Activated T-cell treated with anti-CD3 and anti-CD28 coated beads, Interleukin-2, amount 50 U/mL, for 72 hours (primary cell): ENCODE results near the gene KRT4. TPM values are rescaled to one million over a fixed set of nuclear protein-coding genes. Genes with fewer than 3 reads are reported as not detected.
"Not testable (repeated sequence)": the region's sequence is repeated elsewhere in the genome, so short reads cannot be mapped to it uniquely, and the experiment has no call there.

Experiments used
- ATAC-seq, 2 donors: fragments of 150-1000 bp; cut with Tn5 transposase; replicated peaks in 1 of 2; 2 replicates each; pipeline ENCODE4 v1.10.0; 2021; ENCODE audit warnings: moderate library complexity in 2 of 2, mild to moderate bottlenecking in 1 of 2
- DNase-seq, 2 donors: peaks; one replicate each; pipeline ENCODE4 v3.0.0; 2021 to 2022; ENCODE audit warnings: mixed read lengths in 1 of 2
- H3K27ac Mint-ChIP-seq: one replicate; pipeline ENCODE4 v1.8.0; 2022; ENCODE audit warnings: mild to moderate bottlenecking, moderate library complexity, mixed read lengths
- H3K27me3 Mint-ChIP-seq: one replicate; pipeline ENCODE4 v1.8.0; 2022; ENCODE audit warnings: low read depth, mixed read lengths
- H3K36me3 Mint-ChIP-seq, 2 donors: one replicate each; pipeline ENCODE4 v1.8.0; 2022; ENCODE audit warnings: mixed read lengths in 2 of 2, mild to moderate bottlenecking in 1 of 2; ENCODE audit not compliant: insufficient read depth in 2 of 2
- H3K4me1 Mint-ChIP-seq: one replicate; pipeline ENCODE4 v1.8.0; 2022; ENCODE audit warnings: low read depth, mixed read lengths
- H3K4me3 Mint-ChIP-seq, 2 donors: one replicate each; pipeline ENCODE4 v1.8.0; 2022; ENCODE audit warnings: mild to moderate bottlenecking in 2 of 2, mixed read lengths in 2 of 2, moderate library complexity in 2 of 2
- H3K9me3 Mint-ChIP-seq, 2 donors: one replicate each; pipeline ENCODE4 v1.8.0; 2022; ENCODE audit warnings: mixed read lengths in 2 of 2
- total RNA-seq, 2 donors: library from RNA; stranded (reverse); gene quantifications; one replicate each; pipeline ENCODE4 v1.2.3, GENCODE V29; 2022

Gene KRT4
- total RNA-seq, 2 donors from 2014 or later: 0.10 TPM; not detected in 1

DNA sequence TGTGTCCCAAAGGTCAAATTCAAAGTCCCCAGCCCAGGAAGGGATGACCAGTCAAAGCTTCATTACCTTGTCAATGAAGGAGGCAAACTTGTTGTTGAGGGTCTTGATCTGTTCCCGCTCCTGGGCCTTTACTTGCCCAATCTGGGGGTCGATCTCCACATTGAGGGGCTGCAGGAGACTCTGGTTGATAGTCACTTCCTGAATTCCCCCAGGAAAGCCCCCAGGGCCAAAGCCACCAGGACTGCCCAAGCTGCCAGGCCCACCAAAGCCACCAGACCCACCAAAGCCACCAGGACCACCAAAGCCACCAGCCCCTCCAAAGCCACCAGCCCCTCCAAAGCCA lies 18.6 kb downstream of the KRT4 start:
- H3K4me3 Mint-ChIP-seq, H3K36me3 Mint-ChIP-seq, DNase-seq, H3K27ac Mint-ChIP-seq, ATAC-seq, H3K9me3 Mint-ChIP-seq: not testable (repeated sequence)
- Mint-ChIP-seq H3K4me1 (peaks cover 41% of the 10 kb centered on the region), H3K27me3 (peaks cover 14% of the 10 kb centered on the region)

DNA sequence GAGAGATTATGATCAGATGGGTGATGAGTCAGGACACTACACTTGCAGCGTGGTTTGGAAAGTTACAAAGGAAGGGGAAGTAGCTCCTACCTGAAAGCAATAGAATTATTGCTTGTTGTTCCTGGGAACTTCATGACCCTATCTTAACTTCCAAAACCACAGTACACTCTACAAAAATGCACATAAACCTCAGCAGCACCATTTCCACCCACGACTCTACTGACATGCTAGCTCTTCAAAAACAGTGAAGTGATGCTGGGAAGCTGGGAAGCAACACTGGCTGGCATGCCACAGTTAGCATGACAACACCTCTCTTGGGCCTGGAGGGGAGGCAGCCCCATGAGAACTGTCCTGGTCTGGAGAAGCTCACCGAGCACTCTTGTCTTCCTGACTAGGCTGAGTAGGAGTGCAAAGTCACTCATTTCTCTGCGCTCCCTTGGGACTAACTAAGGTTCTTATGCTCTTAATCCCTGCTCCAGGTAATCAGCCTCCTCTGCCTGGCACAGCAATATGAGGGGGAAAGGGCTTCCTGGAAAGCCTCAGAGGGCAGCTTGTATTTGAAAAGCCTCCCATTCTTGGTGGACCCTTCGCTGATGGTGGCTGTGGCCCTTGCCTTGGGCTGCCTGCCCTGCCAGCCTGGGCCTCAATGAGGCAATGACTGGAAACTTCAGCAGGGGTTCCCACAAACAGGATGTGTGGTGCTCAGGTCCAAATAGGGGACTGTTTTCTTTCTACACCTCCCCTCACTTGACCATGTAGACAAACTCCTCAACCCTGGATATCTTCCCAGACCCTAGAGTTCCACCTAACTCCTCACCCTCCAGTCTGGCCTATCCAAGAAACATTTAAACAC lies 19.2 kb downstream of the KRT4 start:
- H3K4me1 Mint-ChIP-seq: peaks cover 42% of the 10 kb centered on the region
- H3K4me3 Mint-ChIP-seq: no peak overlapping the region
- peaks cover 16% of the 10 kb centered on the region for H3K27me3 Mint-ChIP-seq
- no peaks in the 10 kb centered on the region for H3K9me3 Mint-ChIP-seq
- peak in 1 of 2 donors; percentile 39 for ATAC-seq
- H3K36me3 Mint-ChIP-seq: no peaks in the 10 kb centered on the region
- no peak overlapping the region for H3K27ac Mint-ChIP-seq
- DNase-seq: no peak

- H3K9me3 Mint-ChIP-seq: no peaks in the 10 kb centered on the region
- no peak overlapping the region for H3K27ac Mint-ChIP-seq
- H3K36me3 Mint-ChIP-seq: no peaks in the 10 kb centered on the region
- H3K4me1 Mint-ChIP-seq: peaks cover 42% of the 10 kb centered on the region
- H3K27me3 Mint-ChIP-seq: peaks cover 30% of the 10 kb centered on the region
- DNase-seq: no peak
- no peak for ATAC-seq
- H3K4me3 Mint-ChIP-seq: no peak overlapping the region
Observed at GRCh38 chr12:52792185-52793029, 21.5 kb downstream of the KRT4 start.

GRCh38 chr12:52791271-52792184 lies 22.4 kb downstream of the KRT4 start:
- Mint-ChIP-seq H3K36me3 (no peaks in the 10 kb centered on the region), H3K4me1 (peaks cover 42% of the 10 kb centered on the region), H3K9me3 (no peaks in the 10 kb centered on the region), H3K27me3 (peaks cover 30% of the 10 kb centered on the region), H3K27ac (no peak overlapping the region), H3K4me3 (no peak overlapping the region)
- DNase-seq: no peak
- no peak for ATAC-seq

DNA sequence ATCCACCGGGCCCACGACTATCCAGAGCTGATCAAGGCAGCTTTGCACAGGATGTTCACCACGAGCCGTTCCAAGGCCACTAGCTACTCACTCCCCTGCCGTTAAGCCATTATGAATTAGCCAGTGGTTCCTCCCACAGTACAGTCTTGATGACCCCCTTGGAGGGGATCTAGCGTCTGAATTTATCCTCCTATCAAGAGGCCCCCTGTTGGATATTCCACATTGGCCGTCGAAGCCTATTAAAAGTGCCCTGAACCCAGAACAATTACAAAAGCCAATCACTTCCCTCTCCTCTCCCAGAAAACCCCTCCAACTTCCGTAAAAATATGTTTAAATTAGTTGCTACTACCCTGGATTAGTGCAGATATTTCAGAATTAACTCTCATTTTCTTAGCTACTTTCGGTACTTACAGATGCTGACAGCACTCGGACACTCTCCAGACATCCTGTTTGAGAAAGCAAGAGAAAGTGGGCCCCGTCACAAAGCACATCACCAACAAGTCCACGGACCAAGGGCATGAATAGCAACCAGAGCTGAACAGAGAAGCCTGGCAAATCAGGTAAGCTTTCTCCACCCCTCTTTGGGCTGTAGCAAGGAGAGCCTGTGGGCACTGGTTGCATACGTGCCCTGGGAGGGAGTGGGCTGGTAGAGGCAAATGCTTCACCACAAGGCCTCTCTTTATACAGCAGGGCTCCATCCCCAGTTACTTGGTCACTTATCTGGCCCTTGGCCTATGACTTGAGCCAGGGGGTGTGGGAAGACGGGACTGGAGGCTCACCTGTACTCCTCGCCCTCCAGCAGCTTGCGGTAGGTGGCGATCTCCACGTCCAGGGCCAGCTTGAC lies 23.3 kb downstream of the KRT4 start:
- DNase-seq (no peak), ATAC-seq (no peak)
- Mint-ChIP-seq H3K27me3 (peaks cover 30% of the 10 kb centered on the region), H3K4me1 (peaks cover 42% of the 10 kb centered on the region), H3K27ac (no peak overlapping the region), H3K4me3 (no peak overlapping the region), H3K36me3 (no peaks in the 10 kb centered on the region), H3K9me3 (no peaks in the 10 kb centered on the region)

DNA sequence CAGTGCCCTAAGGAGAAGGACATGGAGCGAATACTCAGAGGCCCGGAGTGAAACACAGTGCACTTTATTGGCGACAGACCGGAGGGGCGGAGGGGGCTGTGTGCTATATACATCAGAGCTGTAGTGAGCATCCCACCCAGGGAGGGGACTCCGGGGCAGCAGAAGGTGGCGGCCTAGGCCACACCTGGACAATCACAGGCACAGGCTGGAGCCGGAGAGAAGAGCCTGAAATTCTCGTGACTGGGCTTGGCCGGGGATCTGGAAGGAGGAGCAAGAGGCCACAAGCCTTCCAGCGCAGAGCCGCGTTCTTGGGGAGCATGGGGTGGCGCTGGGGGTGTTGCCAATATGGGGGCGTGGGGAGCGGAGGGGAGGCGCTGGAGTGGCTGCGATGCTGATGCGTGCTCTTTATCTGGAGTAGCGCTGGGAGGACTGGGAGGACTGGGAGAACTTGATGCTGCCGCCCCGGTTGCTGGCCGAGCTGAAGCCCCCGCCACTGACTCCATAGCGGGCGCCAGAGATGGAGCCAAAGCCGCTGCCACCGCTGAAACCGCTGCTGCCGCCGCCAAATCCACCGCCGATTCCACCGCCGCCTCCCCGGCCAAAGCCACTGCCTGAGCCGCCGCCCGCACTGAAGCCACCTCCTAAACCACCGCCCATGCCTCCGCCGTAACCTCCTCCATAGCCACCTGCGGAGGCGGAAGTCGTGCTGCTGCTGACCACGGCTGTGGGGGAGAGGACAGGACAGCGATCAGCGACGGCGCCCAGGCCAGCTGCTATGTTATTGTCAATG lies 24.1 kb downstream of the KRT4 start:
- DNase-seq (peak in 1 of 2 donors; percentile 5), ATAC-seq (no peak)
- Mint-ChIP-seq H3K27me3 (peaks cover 30% of the 10 kb centered on the region), H3K4me1 (peaks cover 41% of the 10 kb centered on the region), H3K27ac (no peak overlapping the region), H3K9me3 (no peaks in the 10 kb centered on the region), H3K36me3 (no peaks in the 10 kb centered on the region), H3K4me3 (no peak overlapping the region)

- Mint-ChIP-seq H3K4me3 (no peak overlapping the region), H3K9me3 (no peaks in the 10 kb centered on the region)
Observed at GRCh38 chr12:52788876-52789636, 24.9 kb downstream of the KRT4 start.

GRCh38 chr12:52788192-52788875 lies 25.6 kb downstream of the KRT4 start:
- H3K4me3 Mint-ChIP-seq: no peak overlapping the region
- no peak for ATAC-seq

More at GRCh38 chr12:52788876-52789636, 24.9 kb downstream of the KRT4 start:
- no peak overlapping the region for H3K27ac Mint-ChIP-seq
- peaks cover 33% of the 10 kb centered on the region for H3K4me1 Mint-ChIP-seq
- H3K27me3 Mint-ChIP-seq: peaks cover 30% of the 10 kb centered on the region
- DNase-seq (no peak), ATAC-seq (no peak)
- H3K36me3 Mint-ChIP-seq: no peaks in the 10 kb centered on the region

DNA sequence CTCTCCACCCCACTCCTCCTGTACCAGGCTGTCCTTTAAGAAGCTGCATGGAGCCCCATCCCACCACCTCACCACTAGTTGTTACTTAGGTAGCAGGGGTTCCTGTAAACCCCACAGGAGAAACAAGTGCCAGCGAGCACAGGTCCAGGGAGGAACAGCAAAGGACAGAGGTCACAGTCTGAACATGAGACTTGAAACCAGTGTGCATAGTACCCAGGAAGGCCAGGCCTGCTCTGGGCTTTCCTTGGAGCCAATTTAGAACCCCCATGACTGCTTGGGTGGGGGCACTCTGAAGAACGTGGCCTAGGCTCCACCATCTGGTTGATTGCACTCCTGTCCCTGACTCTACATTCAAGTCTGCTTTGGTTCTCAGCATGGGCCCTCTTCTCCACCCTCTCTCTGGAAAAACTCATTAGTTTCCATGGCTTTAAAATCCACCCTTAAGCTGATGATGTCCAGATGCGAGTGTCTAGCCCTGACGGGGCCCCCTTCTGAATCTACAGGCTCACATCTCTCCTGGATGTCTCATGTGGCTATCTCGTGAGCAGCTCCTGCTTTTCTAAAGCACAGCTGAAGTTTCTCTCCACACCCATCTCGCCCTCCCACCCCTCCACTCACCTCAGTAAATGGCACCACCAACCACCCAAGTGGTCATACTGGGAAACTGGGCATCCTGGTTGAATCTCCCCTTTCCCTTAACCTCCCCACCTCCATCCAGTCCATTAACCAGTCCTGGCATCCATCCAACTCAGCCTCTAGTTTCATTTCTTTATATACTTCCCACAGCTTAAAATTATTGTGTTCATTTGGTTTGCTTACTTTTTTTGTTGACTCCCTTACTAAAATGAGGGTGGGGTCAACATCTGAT lies 26.4 kb downstream of the KRT4 start:
- H3K4me3 Mint-ChIP-seq: no peak overlapping the region
- H3K36me3 Mint-ChIP-seq: no peaks in the 10 kb centered on the region
- no peak for ATAC-seq
- no peak for DNase-seq
- no peaks in the 10 kb centered on the region for H3K9me3 Mint-ChIP-seq
- peaks cover 18% of the 10 kb centered on the region for H3K4me1 Mint-ChIP-seq
- H3K27ac Mint-ChIP-seq: no peak overlapping the region
- peaks cover 30% of the 10 kb centered on the region for H3K27me3 Mint-ChIP-seq

More at GRCh38 chr12:52788192-52788875, 25.6 kb downstream of the KRT4 start:
- Mint-ChIP-seq H3K27me3 (peaks cover 30% of the 10 kb centered on the region), H3K27ac (no peak overlapping the region), H3K36me3 (no peaks in the 10 kb centered on the region), H3K9me3 (no peaks in the 10 kb centered on the region), H3K4me1 (peaks cover 26% of the 10 kb centered on the region)
- DNase-seq: no peak

DNA sequence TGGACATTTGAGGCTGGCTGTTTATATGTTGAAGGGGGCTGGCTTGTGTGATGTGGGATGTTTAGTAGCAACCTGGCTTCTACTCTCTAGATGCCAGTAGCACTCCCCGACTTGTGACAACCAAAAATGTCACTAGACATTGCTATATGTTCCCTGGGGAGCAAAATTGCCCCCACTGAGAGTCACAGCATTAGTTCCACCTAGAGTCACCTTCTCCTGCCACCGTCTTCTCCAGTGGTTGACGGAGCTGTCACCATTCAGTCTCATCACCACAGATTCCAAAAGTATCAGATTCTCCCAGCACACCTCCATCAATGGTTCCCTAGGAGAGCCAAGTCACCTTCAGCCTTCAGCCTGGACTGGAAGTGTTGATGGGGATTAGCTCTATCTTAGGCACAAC lies 29.0 kb downstream of the KRT4 start:
- Mint-ChIP-seq H3K4me1 (no peaks in the 10 kb centered on the region), H3K9me3 (no peaks in the 10 kb centered on the region), H3K36me3 (no peaks in the 10 kb centered on the region), H3K27me3 (peaks cover 14% of the 10 kb centered on the region), H3K27ac (no peak overlapping the region), H3K4me3 (no peak overlapping the region)
- ATAC-seq (no peak), DNase-seq (no peak)
